GM12875 (cell line): ENCODE results near the gene UBASH3B.
"Not testable (repeated sequence)": the region's sequence is repeated elsewhere in the genome, so short reads cannot be mapped to it uniquely, and the experiment has no call there.

Source experiments
- H3K4me3 ChIP-seq: one replicate; pipeline ENCODE4 v1.5.1; 2011; ENCODE audit warnings: low read depth, low read length, control low read depth
- TF ChIP-seq, protein P1 (sequence below): IDR thresholded peaks from 2 replicates; pipeline ENCODE4 v1.5.1; 2011; ENCODE audit warnings: low read depth, mild to moderate bottlenecking, control low read depth, inconsistent platforms, low read length, moderate library complexity, borderline replicate concordance; ENCODE audit not compliant: insufficient read depth

Gene UBASH3B

DNA sequence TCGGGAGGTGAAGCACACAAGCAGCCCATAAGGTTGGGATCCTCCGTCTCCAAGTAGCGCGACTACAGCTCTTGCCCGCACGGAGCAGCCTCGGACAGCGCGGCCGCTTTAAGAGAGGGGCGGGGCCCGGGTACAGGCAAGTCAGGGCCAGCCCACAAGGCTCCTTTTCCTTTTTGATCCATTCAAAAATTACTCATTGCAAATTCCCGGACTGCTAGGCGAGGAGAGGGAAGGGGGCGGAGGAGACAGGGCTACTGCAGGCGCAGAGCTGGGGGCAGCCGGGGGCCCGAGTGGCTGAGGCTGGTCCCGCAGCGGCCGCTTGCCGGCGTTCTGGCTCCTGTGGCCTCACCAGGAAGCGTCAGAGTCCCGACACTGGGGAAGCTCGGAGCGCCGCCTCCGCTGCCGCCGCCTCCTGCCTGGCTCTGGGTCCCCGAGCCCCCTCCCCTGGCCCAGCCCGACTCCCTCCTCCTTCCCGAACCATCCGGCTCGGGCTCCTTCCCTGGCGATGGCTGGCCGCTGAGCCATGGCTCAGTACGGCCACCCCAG lies at the start of gene UBASH3B:
TSS of gene UBASH3B (plus strand) at position 196 of the 546 bp plus-strand sequence. CDS start at position 524, 328 bp downstream.
- TF ChIP-seq, protein P1, sequence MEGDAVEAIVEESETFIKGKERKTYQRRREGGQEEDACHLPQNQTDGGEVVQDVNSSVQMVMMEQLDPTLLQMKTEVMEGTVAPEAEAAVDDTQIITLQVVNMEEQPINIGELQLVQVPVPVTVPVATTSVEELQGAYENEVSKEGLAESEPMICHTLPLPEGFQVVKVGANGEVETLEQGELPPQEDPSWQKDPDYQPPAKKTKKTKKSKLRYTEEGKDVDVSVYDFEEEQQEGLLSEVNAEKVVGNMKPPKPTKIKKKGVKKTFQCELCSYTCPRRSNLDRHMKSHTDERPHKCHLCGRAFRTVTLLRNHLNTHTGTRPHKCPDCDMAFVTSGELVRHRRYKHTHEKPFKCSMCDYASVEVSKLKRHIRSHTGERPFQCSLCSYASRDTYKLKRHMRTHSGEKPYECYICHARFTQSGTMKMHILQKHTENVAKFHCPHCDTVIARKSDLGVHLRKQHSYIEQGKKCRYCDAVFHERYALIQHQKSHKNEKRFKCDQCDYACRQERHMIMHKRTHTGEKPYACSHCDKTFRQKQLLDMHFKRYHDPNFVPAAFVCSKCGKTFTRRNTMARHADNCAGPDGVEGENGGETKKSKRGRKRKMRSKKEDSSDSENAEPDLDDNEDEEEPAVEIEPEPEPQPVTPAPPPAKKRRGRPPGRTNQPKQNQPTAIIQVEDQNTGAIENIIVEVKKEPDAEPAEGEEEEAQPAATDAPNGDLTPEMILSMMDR, result peak; percentile 26; the same call in 1 of the 2 replicates

DNA sequence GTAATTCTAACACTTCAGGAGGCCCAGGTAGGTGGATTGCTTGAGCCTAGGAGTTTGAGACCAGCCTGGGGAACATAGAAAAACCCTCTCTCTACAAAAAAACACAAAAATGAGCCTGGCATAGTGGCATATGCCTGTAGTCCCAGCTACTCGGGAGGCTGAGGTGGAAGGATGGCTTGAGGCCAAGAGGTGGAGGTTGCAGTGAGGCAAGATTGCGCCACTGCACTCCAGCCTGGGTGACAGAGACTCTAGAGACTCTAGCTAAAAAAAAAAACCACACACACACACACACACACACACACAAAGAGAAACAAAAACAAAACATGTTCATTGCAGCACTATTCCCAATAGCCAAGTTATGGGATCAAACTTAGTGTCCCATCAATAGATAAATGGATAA lies 48.4 kb upstream of the UBASH3B start:
- not testable (repeated sequence) for H3K4me3 ChIP-seq

More for the DNA sequence above, at the start of gene UBASH3B:
- H3K4me3 ChIP-seq, result peak within 1 kb of the TSS; percentile 94

GRCh38 chr11:122612123-122612824 lies 43.2 kb upstream of the UBASH3B start:
- H3K4me3 ChIP-seq, result no peak overlapping the region
- TF ChIP-seq, protein P1, result no peak

DNA sequence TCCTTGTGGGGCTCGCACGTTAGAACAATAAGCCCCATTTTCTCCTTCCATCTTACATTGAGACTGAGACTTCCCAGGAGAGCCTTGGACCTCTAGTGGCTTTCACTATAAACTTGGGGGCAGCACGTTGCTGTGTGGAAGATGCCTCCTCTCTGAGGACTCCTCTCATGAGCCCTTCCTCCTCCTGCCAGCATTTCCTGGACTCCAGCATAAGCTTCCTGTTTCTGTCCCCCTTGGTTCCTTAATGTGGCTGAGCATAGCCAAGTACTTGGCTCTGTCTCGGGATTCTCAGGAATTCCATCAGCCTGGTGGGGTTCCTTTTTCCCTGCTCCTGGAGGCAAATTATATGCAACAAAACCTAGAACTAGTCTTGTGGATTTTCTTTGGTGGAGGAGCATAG lies 38.8 kb upstream of the UBASH3B start:
- TF ChIP-seq, protein P1, result no peak
- no peak overlapping the region for H3K4me3 ChIP-seq

DNA sequence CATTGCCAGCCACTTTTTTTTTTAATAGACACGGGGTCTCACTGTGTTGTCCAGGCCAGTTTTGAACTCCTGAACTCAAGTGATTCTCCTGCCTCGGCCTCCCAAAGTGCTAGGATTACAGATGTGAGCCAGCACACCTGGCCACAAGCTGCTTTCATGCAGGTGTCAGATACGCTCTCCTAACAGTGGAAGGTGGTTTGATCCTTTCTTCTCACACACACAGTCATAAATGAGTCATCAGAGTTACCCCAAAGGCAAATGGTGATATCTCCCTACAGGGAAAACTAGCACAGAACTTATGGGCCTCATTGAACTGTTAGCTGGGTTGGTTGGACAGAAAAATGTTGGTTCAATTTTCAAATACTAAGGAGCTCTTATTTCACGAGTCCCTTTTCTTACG lies 38.2 kb upstream of the UBASH3B start:
- TF ChIP-seq, protein P1, result no peak
- no peak overlapping the region for H3K4me3 ChIP-seq

DNA sequence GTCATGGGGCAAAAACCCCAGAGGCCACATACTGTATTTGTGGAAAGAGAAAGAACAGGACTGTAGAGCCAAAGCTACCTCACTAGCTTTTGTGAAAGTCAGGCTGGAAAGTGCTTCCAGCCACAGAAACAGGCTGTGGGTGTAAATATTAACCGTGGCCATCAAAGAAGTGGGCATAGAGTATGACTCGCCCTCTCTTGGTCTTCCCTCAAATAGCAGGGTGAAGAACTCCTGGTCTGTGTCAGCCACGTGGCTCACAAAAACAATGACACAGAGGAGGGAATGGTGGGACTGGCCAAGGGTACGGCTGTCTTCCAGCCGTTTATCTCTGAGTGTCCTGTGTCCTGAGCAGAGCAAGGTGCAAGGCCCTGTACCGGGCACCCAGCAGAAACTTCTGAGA lies 37.6 kb upstream of the UBASH3B start:
- TF ChIP-seq, protein P1, result no peak
- H3K4me3 ChIP-seq, result no peak overlapping the region

GRCh38 chr11:122618927-122619326 lies 36.6 kb upstream of the UBASH3B start:
- H3K4me3 ChIP-seq, result no peak overlapping the region
- TF ChIP-seq, protein P1, result no peak
